ENCODE results near the gene CNTN4.

Gene CNTN4

GRCh38 chr3:2869905-2870304 lies 771.2 kb downstream of the CNTN4 start:
- TF ChIP-seq CTCF (conservative IDR thresholded peaks at IDR 0.05; ENCODE audit: low read depth, low read length) = no peak
- no peak overlapping the region for H3K9ac ChIP-seq

GRCh38 chr3:2870724-2871333 lies 772.2 kb downstream of the CNTN4 start:
- H3K79me2 ChIP-seq (ENCODE audit: insufficient read depth, low read depth) = no peaks in the 10 kb centered on the region
- H4K20me1 ChIP-seq (ENCODE audit: insufficient read depth) = no peaks in the 10 kb centered on the region
- H3K4me2 ChIP-seq = no peak overlapping the region
- no peak overlapping the region for H3K9ac ChIP-seq
- no peak overlapping the region for H2AFZ ChIP-seq (ENCODE audit: low read depth)
- H3K27ac ChIP-seq = no peak overlapping the region
- TF ChIP-seq CTCF (conservative IDR thresholded peaks at IDR 0.05; ENCODE audit: low read depth, low read length) = no peak
- no peaks in the 10 kb centered on the region for H3K4me1 ChIP-seq (ENCODE audit: low read depth, poor library complexity, severe bottlenecking)
- H3K36me3 ChIP-seq (ENCODE audit: insufficient read depth) = no peaks in the 10 kb centered on the region
- H3K27me3 ChIP-seq (ENCODE audit: insufficient read depth, low read depth) = no peaks in the 10 kb centered on the region
- H3K4me3 ChIP-seq (IDR thresholded peaks at IDR 0.05; ENCODE audit: insufficient read depth, low read depth, low read length) = no peak overlapping the region

More at GRCh38 chr3:2869905-2870304, 771.2 kb downstream of the CNTN4 start:
- Histone ChIP-seq H3K4me2 (no peak overlapping the region), H3K4me3 (IDR thresholded peaks at IDR 0.05; ENCODE audit: insufficient read depth, low read depth, low read length) (no peak overlapping the region), H2AFZ (ENCODE audit: low read depth) (no peak overlapping the region), H3K27ac (no peak overlapping the region), H3K36me3 (ENCODE audit: insufficient read depth) (no peaks in the 10 kb centered on the region), H3K4me1 (ENCODE audit: low read depth, poor library complexity, severe bottlenecking) (no peaks in the 10 kb centered on the region), H4K20me1 (ENCODE audit: insufficient read depth) (no peaks in the 10 kb centered on the region), H3K79me2 (ENCODE audit: insufficient read depth, low read depth) (no peaks in the 10 kb centered on the region), H3K27me3 (ENCODE audit: insufficient read depth, low read depth) (no peaks in the 10 kb centered on the region)

- Histone ChIP-seq H3K79me2 (ENCODE audit: insufficient read depth, low read depth) (no peaks in the 10 kb centered on the region), H3K4me1 (ENCODE audit: low read depth, poor library complexity, severe bottlenecking) (no peaks in the 10 kb centered on the region), H3K27me3 (ENCODE audit: insufficient read depth, low read depth) (no peaks in the 10 kb centered on the region), H3K4me3 (IDR thresholded peaks at IDR 0.05; ENCODE audit: insufficient read depth, low read depth, low read length) (no peak overlapping the region), H4K20me1 (ENCODE audit: insufficient read depth) (no peaks in the 10 kb centered on the region), H3K9ac (no peak overlapping the region), H3K36me3 (ENCODE audit: insufficient read depth) (no peaks in the 10 kb centered on the region), H3K4me2 (no peak overlapping the region), H2AFZ (ENCODE audit: low read depth) (no peak overlapping the region), H3K27ac (no peak overlapping the region)
- no peak for TF ChIP-seq CTCF (conservative IDR thresholded peaks at IDR 0.05; ENCODE audit: low read depth, low read length)
These were observed 774.2 kb downstream of the CNTN4 start for GRCh38 chr3:2872884-2873283.

GRCh38 chr3:2873986-2874385 lies 775.3 kb downstream of the CNTN4 start:
- no peak overlapping the region for H3K4me2 ChIP-seq
- no peak overlapping the region for H3K9ac ChIP-seq
- no peak overlapping the region for H2AFZ ChIP-seq (ENCODE audit: low read depth)
- no peaks in the 10 kb centered on the region for H3K4me1 ChIP-seq (ENCODE audit: low read depth, poor library complexity, severe bottlenecking)
- TF ChIP-seq CTCF (conservative IDR thresholded peaks at IDR 0.05; ENCODE audit: low read depth, low read length) = no peak
- H3K4me3 ChIP-seq (IDR thresholded peaks at IDR 0.05; ENCODE audit: insufficient read depth, low read depth, low read length) = no peak overlapping the region
- no peak overlapping the region for H3K27ac ChIP-seq
- H4K20me1 ChIP-seq (ENCODE audit: insufficient read depth) = no peaks in the 10 kb centered on the region
- H3K36me3 ChIP-seq (ENCODE audit: insufficient read depth) = no peaks in the 10 kb centered on the region
- H3K79me2 ChIP-seq (ENCODE audit: insufficient read depth, low read depth) = no peaks in the 10 kb centered on the region
- no peaks in the 10 kb centered on the region for H3K27me3 ChIP-seq (ENCODE audit: insufficient read depth, low read depth)

Data from KMS-11 (cell line).